Breast epithelium (tissue), 3 donors: ENCODE measurements around the gene KIN.

Source experiments
- POLR2A ChIP-seq: fragments of 450-650 bp; IDR thresholded peaks from one replicate; pipeline ENCODE4 v1.6.1; 2016; ENCODE audit warnings: antibody characterized with exemption, mild to moderate bottlenecking, moderate library complexity
- POLR2AphosphoS5 ChIP-seq, 3 donors: sonication (generic); formaldehyde crosslinking; IDR thresholded peaks; one replicate each; pipeline ENCODE4 v1.6.1; 2017; ENCODE audit warnings: antibody characterized with exemption in 3 of 3
- TF ChIP-seq, protein P1 (sequence below), 3 donors: fragments of 450-650 bp; IDR thresholded peaks; one replicate each; pipeline ENCODE4 v1.5.1; 2016 to 2017; ENCODE audit warnings: antibody characterized with exemption in 3 of 3, mild to moderate bottlenecking in 3 of 3, moderate library complexity in 3 of 3

DNA sequence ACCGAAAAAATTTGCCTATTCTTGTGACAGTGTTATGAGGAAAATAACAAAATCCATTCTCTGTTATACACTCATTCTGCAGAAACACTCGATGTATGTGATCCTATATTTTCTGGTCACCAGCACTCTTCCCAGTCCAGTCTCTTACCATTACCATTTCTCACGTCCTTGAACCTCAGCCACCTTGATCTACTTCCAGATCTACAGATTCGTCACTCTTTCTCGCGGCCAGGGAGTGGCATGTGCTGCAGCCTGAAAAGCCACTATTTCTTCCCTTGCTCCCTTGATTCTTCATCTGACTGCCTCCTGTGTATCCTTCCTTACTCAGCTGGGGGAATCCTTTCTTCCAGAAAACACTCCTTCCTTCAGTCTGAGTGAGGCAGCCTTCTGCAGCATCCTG lies 16.4 kb upstream of the KIN start:
- TF ChIP-seq, protein P1, sequence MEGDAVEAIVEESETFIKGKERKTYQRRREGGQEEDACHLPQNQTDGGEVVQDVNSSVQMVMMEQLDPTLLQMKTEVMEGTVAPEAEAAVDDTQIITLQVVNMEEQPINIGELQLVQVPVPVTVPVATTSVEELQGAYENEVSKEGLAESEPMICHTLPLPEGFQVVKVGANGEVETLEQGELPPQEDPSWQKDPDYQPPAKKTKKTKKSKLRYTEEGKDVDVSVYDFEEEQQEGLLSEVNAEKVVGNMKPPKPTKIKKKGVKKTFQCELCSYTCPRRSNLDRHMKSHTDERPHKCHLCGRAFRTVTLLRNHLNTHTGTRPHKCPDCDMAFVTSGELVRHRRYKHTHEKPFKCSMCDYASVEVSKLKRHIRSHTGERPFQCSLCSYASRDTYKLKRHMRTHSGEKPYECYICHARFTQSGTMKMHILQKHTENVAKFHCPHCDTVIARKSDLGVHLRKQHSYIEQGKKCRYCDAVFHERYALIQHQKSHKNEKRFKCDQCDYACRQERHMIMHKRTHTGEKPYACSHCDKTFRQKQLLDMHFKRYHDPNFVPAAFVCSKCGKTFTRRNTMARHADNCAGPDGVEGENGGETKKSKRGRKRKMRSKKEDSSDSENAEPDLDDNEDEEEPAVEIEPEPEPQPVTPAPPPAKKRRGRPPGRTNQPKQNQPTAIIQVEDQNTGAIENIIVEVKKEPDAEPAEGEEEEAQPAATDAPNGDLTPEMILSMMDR (IDR thresholded peaks at IDR 0.05): no peak
- TF ChIP-seq POLR2A (no peak), POLR2AphosphoS5 (IDR thresholded peaks at IDR 0.05) (no peak)
